IMR-90 (cell line): ENCODE results near the gene ATP10B.

Source experiments
- CHD1 ChIP-seq: IDR thresholded peaks from 2 replicates; pipeline ENCODE4 v1.6.1; 2012; ENCODE audit warnings: low read depth, low read length, improper control_type of control experiment
- MAFK ChIP-seq: IDR thresholded peaks from 2 replicates; pipeline ENCODE4 v1.6.1; 2012; ENCODE audit warnings: low read depth, low read length, improper control_type of control experiment
- POLR2A ChIP-seq: IDR thresholded peaks from 2 replicates; pipeline ENCODE4 v1.6.1; 2012; ENCODE audit warnings: mild to moderate bottlenecking, low read depth, low read length
- SMC3 ChIP-seq: fragments of 150-350 bp; IDR thresholded peaks from 2 replicates; pipeline ENCODE4 v1.6.1; 2016; ENCODE audit warnings: low read depth, mild to moderate bottlenecking, antibody characterized with exemption, low read length, moderate library complexity
- TF ChIP-seq, protein P1 (sequence below): conservative IDR thresholded peaks from 2 replicates; pipeline ENCODE4 v1.5.1; 2012; ENCODE audit warnings: mild to moderate bottlenecking, low read depth, low read length, improper control_type of control experiment

DNA sequence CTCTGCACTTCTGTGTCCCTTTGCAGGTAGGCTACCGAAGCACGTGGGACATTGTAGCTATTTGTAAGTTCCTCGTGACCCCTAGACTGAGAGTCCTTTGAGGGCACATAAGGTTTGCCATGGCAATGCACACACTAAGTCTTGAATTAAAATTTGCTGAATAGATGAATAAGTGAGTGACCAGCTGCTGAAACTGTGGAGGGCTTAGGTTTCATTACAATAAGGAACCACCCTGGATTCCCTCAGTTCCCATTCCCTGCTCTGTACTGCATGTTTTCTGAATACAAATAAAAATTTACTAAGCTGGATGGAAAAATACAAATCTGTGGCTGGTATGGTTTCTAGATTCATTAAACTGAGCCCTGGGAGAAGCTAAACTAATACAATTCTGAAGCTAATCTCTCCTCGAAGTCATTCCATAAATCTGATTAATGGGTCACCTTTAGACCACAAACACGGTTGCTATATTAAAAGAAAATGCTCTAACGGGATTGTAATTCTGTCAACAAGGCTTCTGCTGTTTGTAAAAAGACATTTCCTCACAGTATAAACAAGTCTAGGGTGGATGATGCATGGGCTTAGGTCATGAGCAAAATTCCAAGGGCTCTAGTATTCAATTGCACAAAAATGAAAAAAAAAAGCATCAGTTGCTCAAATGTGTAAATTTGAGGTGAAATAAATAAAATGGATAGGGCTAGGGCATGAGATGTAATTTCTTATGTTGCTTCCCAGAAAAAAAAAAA, 172.3 kb downstream of the ATP10B start:
- TF ChIP-seq, protein P1, sequence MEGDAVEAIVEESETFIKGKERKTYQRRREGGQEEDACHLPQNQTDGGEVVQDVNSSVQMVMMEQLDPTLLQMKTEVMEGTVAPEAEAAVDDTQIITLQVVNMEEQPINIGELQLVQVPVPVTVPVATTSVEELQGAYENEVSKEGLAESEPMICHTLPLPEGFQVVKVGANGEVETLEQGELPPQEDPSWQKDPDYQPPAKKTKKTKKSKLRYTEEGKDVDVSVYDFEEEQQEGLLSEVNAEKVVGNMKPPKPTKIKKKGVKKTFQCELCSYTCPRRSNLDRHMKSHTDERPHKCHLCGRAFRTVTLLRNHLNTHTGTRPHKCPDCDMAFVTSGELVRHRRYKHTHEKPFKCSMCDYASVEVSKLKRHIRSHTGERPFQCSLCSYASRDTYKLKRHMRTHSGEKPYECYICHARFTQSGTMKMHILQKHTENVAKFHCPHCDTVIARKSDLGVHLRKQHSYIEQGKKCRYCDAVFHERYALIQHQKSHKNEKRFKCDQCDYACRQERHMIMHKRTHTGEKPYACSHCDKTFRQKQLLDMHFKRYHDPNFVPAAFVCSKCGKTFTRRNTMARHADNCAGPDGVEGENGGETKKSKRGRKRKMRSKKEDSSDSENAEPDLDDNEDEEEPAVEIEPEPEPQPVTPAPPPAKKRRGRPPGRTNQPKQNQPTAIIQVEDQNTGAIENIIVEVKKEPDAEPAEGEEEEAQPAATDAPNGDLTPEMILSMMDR = no peak
- no peak for TF ChIP-seq CHD1
- TF ChIP-seq POLR2A = no peak
- TF ChIP-seq SMC3 = no peak
- TF ChIP-seq MAFK = no peak
